ENCODE results near the gene PCSK7.

- no peak for TF ChIP-seq CTCF (IDR thresholded peaks at IDR 0.05; ENCODE audit: poor library complexity)
- no peak for TF ChIP-seq EZH2 (IDR thresholded peaks at IDR 0.05; ENCODE audit: borderline replicate concordance)
- no peak for TF ChIP-seq EZH2phosphoT487 (IDR thresholded peaks at IDR 0.05; ENCODE audit: low read depth, severe bottlenecking, unreplicated experiment)
Observed at GRCh38 chr11:117229411-117229810, 2.5 kb downstream of the PCSK7 start.

All from hepatocyte (in vitro differentiated cells).